ENCODE results near the gene BCL7A. TPM values are rescaled to one million over a fixed set of nuclear protein-coding genes. Genes with fewer than 3 reads are reported as not detected.

The BCL7A gene
- polyA plus RNA-seq, 1 of the 3 experiments (the other 2 are of a cell fraction), result 34.0 TPM

DNA sequence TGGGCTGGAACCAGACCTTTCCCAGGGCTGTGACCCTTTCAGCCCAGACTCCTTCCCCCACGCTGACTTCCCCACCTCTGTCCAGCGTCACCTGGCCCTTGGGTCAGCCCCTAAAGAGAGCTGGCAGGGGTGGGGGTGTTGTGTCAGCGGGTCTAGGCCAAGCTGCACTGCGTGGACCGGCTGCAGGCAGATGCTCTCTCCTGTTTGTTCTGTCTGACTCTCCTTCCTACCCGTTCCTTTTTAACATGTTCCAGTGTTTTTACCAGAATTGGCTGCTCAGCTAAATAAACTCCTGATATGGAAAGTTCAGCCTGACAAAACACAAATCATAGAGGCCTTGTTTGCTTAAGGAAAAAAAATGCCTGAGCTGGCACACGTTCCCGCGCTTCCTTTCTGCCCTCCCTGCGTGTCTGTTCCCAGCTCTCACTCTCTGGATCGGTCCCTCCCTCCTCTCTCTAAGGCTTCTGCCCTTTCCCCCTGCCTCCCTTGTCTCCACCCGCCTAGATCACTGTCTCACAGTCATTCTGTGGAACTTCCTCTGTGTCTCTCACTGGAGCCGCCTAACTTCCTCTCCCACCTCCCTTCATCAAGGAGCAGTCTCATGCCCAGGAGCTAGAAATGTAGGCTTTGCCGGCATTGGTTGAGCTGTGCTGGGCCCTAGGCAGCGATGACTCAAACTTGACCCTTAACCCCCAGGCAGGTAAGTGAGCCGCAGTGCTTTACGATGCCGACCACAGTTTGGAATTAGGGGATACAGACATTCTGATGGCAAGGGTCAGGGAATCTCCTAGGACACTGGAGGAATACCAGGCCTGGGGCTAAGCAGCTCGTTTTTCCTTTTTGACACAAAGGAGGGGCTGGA is 41.4 kb downstream of the BCL7A start:
- Histone ChIP-seq H3K79me2 (ENCODE audit: insufficient read depth) (peaks cover 4% of the 10 kb centered on the region; the same call in 1 of the 2 replicates), H3K9me2 (no peaks in the 10 kb centered on the region), H3K4me2 (peak overlapping the region; percentile 78), H3K4me3 (ENCODE audit: low read depth in 2 of 2, low read length in 1 of 2) (no peak overlapping the region), H3K36me3 (replicated peaks in 1 of 2; ENCODE audit: control insufficient read depth in 1 of 2, insufficient read depth in 2 of 2, low read length in 1 of 2) (peaks cover 3 to 22% of the 10 kb centered on the region in 2 experiments), H3K9me3 (no peaks in the 10 kb centered on the region), H3K27me3 (ENCODE audit: insufficient read depth) (no peaks in the 10 kb centered on the region), H4K20me1 (ENCODE audit: insufficient read depth) (no peaks in the 10 kb centered on the region), H2AFZ (ENCODE audit: low read depth) (no peak overlapping the region), H3F3A (replicated peaks; ENCODE audit: insufficient read depth) (peaks cover 37% of the 10 kb centered on the region), H3K27ac (ENCODE audit: low read depth in 2 of 2, low read length in 1 of 2) (peak overlapping the region; percentile 68 to 93), H3K4me1 (ENCODE audit: control insufficient read depth in 1 of 2, insufficient read depth in 2 of 2, low read depth in 1 of 2, low read length in 1 of 2) (peaks cover 28 to 30% of the 10 kb centered on the region in 2 experiments; a peak in 3 of 4 replicates), H3K9ac (peak overlapping the region; percentile 48; the same call in 1 of the 2 replicates)
- peak; percentile 51 for DNase-seq
- ChIA-PET CTCF (interaction anchor here (0.6 to 4.9 kb wide), 11 partner anchors 9 to 269 kb away, joined by 3 to 33 read pairs (median 4); no protein-coding TSS in a partner anchor), POLR2A (no interaction called here)
- TF ChIP-seq TCF12 (IDR thresholded peaks at IDR 0.05) (peak; percentile 13; the same call in 1 of the 2 replicates), RCOR1 (IDR thresholded peaks at IDR 0.05; ENCODE audit: low read length) (no peak), EP300 (IDR thresholded peaks at IDR 0.05; ENCODE audit: borderline replicate concordance in 1 of 2, low read depth in 1 of 2, low read length in 1 of 2) (no peak), NFIC (IDR thresholded peaks at IDR 0.05; ENCODE audit: borderline replicate concordance) (0 out of 2 replicates have a peak, but pooled peaks have one; percentile 13), GATA2 (CRISPR knock-in tag; IDR thresholded peaks at IDR 0.05) (no peak), GABPA (IDR thresholded peaks at IDR 0.05; ENCODE audit: low read depth) (peak; percentile 42)
- TF ChIP-seq, protein P1, sequence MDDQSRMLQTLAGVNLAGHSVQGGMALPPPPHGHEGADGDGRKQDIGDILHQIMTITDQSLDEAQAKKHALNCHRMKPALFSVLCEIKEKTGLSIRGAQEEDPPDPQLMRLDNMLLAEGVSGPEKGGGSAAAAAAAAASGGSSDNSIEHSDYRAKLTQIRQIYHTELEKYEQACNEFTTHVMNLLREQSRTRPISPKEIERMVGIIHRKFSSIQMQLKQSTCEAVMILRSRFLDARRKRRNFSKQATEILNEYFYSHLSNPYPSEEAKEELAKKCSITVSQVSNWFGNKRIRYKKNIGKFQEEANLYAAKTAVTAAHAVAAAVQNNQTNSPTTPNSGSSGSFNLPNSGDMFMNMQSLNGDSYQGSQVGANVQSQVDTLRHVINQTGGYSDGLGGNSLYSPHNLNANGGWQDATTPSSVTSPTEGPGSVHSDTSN (IDR thresholded peaks at IDR 0.05), result 0 out of 2 replicates have a peak, but pooled peaks have one; percentile 26
- TF ChIP-seq, protein P2, sequence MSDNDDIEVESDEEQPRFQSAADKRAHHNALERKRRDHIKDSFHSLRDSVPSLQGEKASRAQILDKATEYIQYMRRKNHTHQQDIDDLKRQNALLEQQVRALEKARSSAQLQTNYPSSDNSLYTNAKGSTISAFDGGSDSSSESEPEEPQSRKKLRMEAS (IDR thresholded peaks at IDR 0.05; ENCODE audit: low read depth), result 0 out of 2 replicates have a peak, but pooled peaks have one; percentile 23
- 51% methylated on average over 18 of the region's 19 CpGs for WGBS (ENCODE audit: low lambda C conversion rate)

DNA sequence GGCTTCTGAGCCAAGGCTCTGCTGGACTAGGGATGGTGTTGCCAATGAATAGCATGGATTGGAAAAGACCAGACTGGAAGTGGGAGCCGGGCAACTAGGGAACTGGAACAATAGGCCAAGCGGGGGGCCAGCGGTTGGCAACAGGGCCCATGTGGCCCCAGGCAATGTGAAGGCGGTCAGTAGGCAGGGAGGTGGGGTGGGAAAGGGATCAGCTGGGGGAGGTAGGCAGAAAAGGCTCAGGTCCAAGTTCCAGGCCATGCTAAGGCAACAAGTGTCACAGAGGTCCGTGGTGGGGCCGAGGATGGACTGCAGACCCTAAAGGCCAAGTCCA is 42.0 kb downstream of the BCL7A start:
- peak overlapping the region; percentile 68 to 93 for H3K27ac ChIP-seq (ENCODE audit: low read depth in 2 of 2, low read length in 1 of 2)
- H3K9me2 ChIP-seq, result no peaks in the 10 kb centered on the region
- H3K79me2 ChIP-seq (ENCODE audit: insufficient read depth), result peaks cover 4% of the 10 kb centered on the region; the same call in 1 of the 2 replicates
- no peak overlapping the region for H2AFZ ChIP-seq (ENCODE audit: low read depth)
- DNase-seq, result peak; percentile 38
- no peak overlapping the region; a peak in 1 of 4 replicates for H3K4me3 ChIP-seq (ENCODE audit: low read depth in 2 of 2, low read length in 1 of 2)
- no peaks in the 10 kb centered on the region for H3K9me3 ChIP-seq
- H3K9ac ChIP-seq, result peak overlapping the region; percentile 48; the same call in 1 of the 2 replicates
- TF ChIP-seq, protein P3, sequence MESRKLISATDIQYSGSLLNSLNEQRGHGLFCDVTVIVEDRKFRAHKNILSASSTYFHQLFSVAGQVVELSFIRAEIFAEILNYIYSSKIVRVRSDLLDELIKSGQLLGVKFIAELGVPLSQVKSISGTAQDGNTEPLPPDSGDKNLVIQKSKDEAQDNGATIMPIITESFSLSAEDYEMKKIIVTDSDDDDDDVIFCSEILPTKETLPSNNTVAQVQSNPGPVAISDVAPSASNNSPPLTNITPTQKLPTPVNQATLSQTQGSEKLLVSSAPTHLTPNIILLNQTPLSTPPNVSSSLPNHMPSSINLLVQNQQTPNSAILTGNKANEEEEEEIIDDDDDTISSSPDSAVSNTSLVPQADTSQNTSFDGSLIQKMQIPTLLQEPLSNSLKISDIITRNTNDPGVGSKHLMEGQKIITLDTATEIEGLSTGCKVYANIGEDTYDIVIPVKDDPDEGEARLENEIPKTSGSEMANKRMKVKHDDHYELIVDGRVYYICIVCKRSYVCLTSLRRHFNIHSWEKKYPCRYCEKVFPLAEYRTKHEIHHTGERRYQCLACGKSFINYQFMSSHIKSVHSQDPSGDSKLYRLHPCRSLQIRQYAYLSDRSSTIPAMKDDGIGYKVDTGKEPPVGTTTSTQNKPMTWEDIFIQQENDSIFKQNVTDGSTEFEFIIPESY (IDR thresholded peaks at IDR 0.05; ENCODE audit: borderline replicate concordance, low read depth), result no peak
- TF ChIP-seq, protein P2 (IDR thresholded peaks at IDR 0.05; ENCODE audit: low read depth), result no peak
- TF ChIP-seq, protein P1 (IDR thresholded peaks at IDR 0.05), result no peak
- TF ChIP-seq CHD2 (IDR thresholded peaks at IDR 0.05; ENCODE audit: low read length, partially characterized antibody) (no peak), EZH2phosphoT487 (IDR thresholded peaks at IDR 0.05; ENCODE audit: borderline replicate concordance, low read depth) (no peak), MXI1 (IDR thresholded peaks at IDR 0.05; ENCODE audit: low read depth, low read length) (no peak), RFX5 (IDR thresholded peaks at IDR 0.05; ENCODE audit: low read length) (no peak), GATA2 (CRISPR knock-in tag; IDR thresholded peaks at IDR 0.05) (no peak)
- TF ChIP-seq, protein P4, sequence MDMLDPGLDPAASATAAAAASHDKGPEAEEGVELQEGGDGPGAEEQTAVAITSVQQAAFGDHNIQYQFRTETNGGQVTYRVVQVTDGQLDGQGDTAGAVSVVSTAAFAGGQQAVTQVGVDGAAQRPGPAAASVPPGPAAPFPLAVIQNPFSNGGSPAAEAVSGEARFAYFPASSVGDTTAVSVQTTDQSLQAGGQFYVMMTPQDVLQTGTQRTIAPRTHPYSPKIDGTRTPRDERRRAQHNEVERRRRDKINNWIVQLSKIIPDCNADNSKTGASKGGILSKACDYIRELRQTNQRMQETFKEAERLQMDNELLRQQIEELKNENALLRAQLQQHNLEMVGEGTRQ (IDR thresholded peaks at IDR 0.05; ENCODE audit: borderline replicate concordance, low read depth, low read length), result no peak
- H4K20me1 ChIP-seq (ENCODE audit: insufficient read depth), result no peaks in the 10 kb centered on the region
- peaks cover 3 to 22% of the 10 kb centered on the region in 2 experiments for H3K36me3 ChIP-seq (replicated peaks in 1 of 2; ENCODE audit: control insufficient read depth in 1 of 2, insufficient read depth in 2 of 2, low read length in 1 of 2)
- ChIA-PET CTCF (interaction anchor here (0.7 to 4.9 kb wide), 9 partner anchors 9 to 269 kb away, joined by 3 to 33 read pairs (median 4); no protein-coding TSS in a partner anchor), POLR2A (no interaction called here)
- H3K4me2 ChIP-seq, result peak overlapping the region; percentile 78
- 85% methylated on average over 6 of the region's 6 CpGs for WGBS (ENCODE audit: low lambda C conversion rate)
- peaks cover 33% of the 10 kb centered on the region for H3F3A ChIP-seq (replicated peaks; ENCODE audit: insufficient read depth)
- H3K27me3 ChIP-seq (ENCODE audit: insufficient read depth), result no peaks in the 10 kb centered on the region
- H3K4me1 ChIP-seq (ENCODE audit: control insufficient read depth in 1 of 2, insufficient read depth in 2 of 2, low read depth in 1 of 2, low read length in 1 of 2), result peaks cover 28 to 30% of the 10 kb centered on the region in 2 experiments; a peak in 3 of 4 replicates
